Measurements from ENCODE around the gene STARD3NL.
"Not testable (repeated sequence)": the region's sequence is repeated elsewhere in the genome, so short reads cannot be mapped to it uniquely, and the experiment has no call there.

The STARD3NL gene

DNA sequence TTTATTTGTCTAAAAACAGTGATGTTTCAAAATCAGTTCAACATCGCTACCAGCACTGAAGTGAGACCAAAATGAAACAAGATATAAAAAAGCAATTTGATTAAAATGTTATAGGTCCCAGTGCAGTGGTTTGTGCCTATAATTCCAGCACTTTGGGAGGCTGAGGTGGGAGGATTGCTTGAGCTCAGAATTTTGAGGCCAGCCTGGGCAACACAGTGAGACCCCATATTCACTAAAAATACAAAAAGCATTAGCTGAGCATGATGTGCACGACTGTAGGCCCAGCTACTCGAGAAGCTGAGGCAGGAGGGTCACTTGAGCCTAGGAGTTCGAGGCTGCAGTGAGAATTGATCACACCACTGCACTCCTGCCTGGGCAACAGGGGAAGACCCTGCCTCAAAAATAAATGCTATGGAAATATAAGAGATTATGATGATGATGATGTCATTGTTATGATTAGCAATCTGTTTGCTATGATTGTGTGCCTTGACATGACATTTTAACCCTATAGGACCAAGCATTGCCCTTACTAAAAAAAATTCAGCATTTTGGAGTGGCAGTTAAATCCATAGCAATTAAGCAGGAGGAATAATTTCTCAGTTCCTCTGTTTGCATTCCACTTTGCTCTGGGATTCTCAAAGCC, 91.8 kb downstream of the STARD3NL start:
- not testable (repeated sequence) for DNase-seq (ENCODE audit: low spot score)

DNA sequence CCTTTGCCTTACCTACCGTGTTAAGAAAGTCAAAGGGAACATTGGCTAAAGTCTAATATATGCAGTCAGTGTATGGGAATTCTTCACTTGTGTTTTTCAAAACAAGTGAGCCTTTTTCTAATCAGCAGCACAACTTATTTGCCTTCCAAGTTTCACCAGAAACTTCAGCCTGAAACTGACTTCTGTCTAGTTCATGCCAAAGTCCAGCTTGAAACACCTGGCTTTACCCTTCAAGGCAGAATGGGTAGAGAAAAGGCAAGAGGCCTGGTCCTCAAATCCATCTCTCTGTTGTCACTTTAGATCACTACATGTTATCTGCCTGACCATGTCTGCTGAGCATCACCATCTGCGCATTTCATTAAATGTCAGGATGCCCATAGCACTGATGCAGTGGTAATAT, 92.4 kb downstream of the STARD3NL start:
- DNase-seq (ENCODE audit: low spot score) = not testable (repeated sequence)

DNA sequence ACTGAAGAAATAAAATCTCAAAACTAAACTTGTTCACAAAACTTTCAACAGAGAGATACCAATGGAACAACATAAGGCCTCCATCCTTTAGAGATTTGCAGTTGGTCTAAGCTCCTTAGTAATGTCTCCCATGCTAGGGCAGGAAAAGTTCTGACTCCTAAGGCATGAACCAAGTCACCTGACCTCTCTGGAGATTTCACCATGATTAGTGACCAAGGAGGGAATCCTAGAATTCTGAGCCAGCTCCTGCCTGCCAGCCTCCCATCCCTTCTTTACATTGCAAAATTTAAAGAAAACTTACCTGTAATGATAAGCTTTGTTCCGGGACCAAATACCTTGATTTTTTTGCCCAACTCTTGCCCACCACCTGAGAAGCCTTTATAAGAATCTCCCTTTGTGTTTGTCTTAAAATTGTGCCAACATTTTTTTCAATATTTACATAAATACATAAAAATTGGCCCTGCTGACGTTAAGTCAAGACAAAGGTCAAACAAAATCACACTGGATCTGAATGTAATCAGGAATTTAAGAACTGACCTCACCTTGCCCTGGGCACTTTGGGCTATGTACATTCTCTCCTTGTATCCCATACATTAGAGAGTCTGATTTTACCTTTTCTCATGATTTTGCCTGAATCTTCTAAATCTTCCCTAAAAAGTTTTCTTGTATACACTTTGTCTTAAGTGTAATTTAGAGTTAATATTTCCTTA, 95.4 kb downstream of the STARD3NL start, which contains the start of gene TARP:
TSS of gene TARP (minus strand) at position 351 of the 710 bp plus-strand sequence.
- DNase-seq (ENCODE audit: low spot score) = no peak

DNA sequence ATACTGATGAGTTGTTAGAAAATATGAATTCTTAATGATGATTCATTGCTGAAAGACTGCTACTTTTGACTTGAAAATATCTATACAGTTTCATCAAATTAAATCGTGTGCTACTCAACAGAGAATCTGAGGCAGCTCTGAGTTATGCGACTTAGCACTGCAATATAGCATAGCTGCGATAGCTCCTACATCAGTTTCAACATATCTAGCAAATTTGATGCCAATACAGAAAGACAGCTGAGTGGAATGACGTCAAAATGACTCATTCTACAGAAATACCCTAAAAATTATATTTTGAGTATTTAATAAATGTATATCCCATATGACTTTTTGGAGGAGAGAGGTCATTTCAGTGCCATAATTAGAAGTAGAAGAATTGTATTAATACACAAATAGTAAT, 96.4 kb downstream of the STARD3NL start:
- no peak for DNase-seq (ENCODE audit: low spot score)

DNA sequence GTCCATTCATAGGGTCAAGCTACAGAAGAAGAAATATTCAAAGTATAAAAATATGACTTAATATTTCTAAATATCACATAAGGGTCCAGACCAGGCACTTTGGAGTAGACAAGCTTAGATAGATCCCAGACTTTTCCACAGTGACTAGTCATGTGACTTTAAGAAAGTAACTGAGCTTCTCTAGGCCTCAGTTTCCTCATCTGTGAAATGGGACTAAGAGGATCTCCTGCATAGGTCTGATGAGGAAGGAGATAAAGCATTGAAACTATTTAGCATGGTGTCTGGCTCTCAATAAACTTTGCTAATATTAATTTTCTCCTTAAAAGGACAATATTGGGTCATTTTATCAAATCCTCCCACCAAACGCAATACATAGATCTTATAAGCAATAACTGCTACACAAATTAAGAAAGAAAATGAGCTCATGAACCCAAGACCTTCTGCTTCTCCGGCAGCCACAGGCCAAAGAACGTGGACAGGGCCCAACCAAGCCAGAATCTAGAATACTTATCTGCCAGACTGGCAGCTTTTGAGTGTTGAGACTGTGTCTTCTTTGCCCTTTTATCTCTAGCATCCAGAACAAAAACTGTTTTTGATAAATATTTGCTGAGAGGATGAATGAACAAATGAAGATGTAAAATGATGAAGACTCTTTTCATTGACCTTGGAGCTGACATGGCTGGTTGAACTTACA, 97.0 kb downstream of the STARD3NL start:
- no peak for DNase-seq (ENCODE audit: low spot score)

DNA sequence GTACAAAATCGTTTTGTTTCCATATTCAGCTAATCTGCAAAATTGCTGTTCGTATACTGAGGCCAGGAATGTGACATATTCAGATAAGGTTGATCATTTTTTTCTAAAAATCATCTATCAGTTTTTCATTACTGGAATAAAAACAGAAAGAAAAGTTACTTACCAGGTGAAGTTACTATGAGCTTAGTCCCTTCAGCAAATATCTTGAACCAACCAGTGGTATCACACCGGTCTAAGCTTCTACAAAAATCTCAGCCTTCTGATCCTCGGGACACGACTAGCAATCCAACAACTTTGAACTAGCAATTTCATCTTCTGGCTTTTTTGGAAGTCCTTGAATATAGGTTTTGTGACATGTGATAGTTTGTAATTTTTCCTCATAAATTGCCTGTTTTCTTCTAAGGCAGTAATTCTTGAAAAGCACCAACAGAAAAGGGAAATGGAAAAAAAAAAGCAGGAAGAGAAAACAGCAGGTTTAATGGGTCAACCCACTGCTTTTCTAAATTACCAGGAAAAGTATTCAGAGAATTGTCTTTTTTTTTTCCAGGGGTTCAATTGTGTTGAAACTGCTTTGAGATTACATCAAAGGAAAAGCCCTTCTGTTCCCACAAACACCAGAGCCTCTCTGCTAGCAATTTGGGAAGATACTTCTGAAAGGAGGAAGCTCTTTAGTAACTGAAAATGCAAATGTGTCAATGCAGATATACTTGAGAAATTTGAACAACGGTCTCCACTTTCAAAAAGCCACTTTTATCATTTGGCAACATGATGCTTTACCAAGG, 98.2 kb downstream of the STARD3NL start:
- no peak for DNase-seq (ENCODE audit: low spot score)

DNA sequence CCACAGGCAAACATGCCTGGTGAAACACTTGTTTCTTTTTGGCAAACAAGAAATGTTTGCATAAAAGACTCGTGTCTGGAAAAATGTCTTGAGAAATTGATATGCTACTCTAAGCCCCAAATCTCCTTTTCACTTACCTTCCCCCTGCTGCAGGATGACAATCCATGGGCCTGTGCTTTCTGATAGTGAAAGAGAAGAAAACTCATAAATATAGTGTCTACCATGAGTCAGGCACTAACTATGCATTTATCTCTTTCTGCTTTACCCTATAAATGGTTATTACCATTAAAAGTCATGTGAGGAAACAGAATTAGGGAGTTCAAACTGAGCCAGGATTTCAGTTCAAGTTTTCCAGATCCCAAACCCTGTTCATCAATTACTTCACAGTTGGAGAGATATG, 102.0 kb downstream of the STARD3NL start:
- DNase-seq (ENCODE audit: low spot score) = no peak
